Adipose tissue (tissue), 3 donors: Measurements from ENCODE around the gene PRDM16. TPM values are rescaled to one million over a fixed set of nuclear protein-coding genes. Genes with fewer than 3 reads are reported as not detected.

Experiments used
- H3K27ac ChIP-seq: one replicate; pipeline ENCODE4 v1.5.1; 2013; ENCODE audit warnings: low read depth, low read length
- WGBS, 3 donors: extraction: QIAGEN DNeasy Blood & Tissue Kit; methylation state at CpG; one replicate each; pipeline ENCODE4 v1.1.7; 2013; 5-methylcytosine and 5-hydroxymethylcytosine counted together
- polyA plus RNA-seq, 3 donors: library from polyadenylated mRNA; stranded (reverse); fragments of 200-250 nt; gene quantifications; one replicate each; pipeline ENCODE4 v1.2.3, GENCODE V29; 2013
- donor health status: healthy with polysubstance abuse.
- donor health status: Bipolar disorder and iron deficiency.
- donor health status: healthy.

Gene PRDM16
- polyA plus RNA-seq, 3 donors: 1.6 to 3.6 (median 1.6) TPM

DNA sequence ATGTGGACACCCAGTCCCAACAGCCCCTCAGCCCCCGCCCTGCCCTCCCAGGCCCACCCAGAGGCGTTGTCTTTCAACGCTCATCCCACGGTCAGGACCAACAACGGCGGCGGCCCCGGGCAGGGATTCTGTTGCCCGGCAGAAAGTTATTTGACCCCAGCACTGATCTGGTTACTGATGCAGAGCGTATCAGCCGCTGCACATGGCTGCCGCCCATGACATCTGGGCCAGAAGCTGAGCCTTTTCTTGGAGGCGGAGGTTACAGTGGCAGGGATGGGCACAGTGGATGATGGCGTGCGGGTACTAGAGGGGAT lies 258.3 kb downstream of the PRDM16 start:
- H3K27ac ChIP-seq: no peak overlapping the region
- WGBS, 3 donors: 83 to 88% (median 86%) methylated on average over 15 of the region's 15 CpGs

DNA sequence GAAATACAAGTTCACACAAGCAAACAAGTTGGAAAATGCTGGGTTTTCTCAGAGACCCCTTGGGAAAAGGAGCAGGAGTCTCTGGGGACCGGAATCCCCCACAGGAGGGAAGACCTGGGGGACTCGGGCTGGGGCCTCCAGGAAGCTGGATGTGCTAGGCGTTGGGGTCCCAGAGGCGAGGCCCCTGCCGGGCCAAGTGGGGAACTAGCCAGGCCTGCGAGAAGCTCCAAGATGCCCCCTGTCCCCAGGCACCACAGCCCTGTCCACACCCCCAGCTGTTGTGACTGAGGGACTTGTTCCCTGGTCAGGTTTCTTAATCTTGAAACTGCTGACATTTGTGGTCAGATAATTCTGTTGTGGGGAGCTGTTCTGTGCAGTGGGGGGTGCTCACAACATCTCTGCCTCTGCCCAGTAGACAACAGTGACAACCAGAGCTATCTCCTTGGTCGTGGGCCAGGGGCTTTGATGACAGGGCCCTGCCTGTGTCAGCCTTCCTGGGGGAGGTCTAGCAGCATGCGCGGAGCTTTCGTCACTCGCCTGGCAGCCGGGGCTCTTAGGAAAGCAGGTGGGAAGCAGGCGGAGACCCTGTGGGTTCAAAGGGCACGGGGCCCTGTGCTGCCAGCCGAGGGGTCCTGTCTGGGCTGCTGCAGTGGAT lies 259.1 kb downstream of the PRDM16 start:
- 80 to 88% (median 83%) methylated on average over 15 of the region's 15 CpGs for WGBS, 3 donors
- H3K27ac ChIP-seq: no peak overlapping the region

GRCh38 chr1:3329640-3330281 lies 260.8 kb downstream of the PRDM16 start:
- WGBS, 3 donors: 82 to 87% (median 86%) methylated on average over 12 of the region's 12 CpGs
- no peak overlapping the region for H3K27ac ChIP-seq

DNA sequence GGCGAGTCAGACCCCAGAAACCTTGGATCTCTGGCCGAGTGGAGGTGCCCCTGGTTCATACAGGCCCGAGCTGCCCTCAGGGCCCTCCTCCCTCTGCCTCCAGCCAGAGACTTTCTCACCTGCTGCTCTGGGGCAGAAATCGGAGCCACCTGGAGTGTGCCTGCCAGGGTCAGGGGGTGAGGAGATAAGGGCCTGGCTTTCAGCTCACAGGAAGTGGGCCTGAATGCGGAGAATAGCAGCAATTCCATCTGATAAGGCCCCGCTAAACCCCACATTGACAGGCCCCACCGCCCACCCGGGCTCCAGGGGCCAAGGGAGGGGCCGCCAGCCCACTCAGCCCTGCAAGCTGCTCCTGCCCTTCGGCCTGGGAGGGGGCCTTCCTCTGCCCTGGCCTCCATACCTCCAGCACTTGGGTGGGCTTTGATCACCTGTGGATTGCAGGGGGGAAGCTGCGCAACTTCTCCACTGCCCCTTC lies 261.8 kb downstream of the PRDM16 start:
- no peak overlapping the region for H3K27ac ChIP-seq
- 55 to 78% (median 69%) methylated on average over 9 to 11 of the region's 11 CpGs for WGBS, 3 donors

DNA sequence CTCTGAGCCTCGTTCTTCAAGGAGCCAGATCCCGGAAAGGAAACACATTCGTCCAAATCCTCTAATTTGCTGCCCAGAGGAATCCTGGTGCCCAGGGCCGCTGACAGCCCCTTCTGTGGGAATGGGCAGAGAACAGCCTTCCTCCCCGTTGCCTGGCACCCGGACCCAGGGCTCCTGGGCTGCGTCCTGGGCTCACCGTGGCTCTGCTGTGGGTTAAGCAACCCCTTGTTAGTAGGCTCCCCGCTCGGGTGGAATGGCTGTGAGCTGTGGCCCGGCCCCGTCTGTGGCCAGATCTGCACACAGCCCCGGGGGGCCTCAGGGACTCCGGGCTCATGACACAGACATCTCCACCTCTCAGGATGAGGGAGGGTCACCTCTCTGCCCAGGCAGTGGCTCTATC lies 262.6 kb downstream of the PRDM16 start:
- H3K27ac ChIP-seq: no peak overlapping the region
- WGBS, 3 donors: 79 to 89% (median 87%) methylated on average over 14 of the region's 14 CpGs

DNA sequence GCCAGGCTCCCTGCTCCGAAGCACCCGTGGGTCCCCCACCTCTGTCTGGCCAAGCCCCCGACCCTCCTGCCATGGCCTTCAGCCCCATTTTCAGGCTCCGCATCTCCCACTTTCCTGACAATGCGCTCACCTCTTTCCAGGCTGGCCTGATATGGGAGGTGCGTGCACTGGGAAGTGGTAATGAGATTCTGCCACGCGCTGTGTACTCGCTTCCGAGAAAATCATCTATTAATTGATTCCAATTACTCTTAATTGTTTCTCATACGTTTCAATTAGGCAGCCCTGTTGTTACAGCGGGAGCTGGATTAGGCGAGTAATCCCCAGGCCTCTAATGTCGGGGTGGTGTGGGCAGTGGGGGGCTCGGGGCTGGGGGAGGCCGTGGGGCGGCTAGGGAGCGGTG lies 263.0 kb downstream of the PRDM16 start:
- H3K27ac ChIP-seq: no peak overlapping the region
- WGBS, 3 donors: 87 to 89% (median 89%) methylated on average over 18 of the region's 18 CpGs

DNA sequence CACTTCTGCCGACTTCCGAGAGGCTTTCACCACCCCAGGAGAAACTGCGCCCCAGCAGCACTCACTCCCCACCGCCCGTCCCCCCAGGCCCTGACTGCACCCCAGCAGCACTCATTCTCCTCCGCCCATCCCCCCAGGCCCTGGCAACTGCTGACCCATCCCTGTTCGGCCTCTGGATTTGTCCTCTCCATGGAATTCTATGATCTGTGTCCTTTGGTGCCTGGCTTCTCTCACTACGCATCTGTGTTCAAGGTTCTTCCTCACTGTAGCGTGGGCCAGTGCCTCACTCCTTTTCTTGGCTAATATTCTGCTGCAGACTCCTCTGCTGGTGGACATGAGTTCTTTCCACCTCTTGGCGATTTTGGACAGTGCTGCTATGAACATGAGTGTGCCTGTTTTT lies 263.7 kb downstream of the PRDM16 start:
- 85 to 97% (median 87%) methylated on average over 10 of the region's 10 CpGs for WGBS, 3 donors
- H3K27ac ChIP-seq: no peak overlapping the region

DNA sequence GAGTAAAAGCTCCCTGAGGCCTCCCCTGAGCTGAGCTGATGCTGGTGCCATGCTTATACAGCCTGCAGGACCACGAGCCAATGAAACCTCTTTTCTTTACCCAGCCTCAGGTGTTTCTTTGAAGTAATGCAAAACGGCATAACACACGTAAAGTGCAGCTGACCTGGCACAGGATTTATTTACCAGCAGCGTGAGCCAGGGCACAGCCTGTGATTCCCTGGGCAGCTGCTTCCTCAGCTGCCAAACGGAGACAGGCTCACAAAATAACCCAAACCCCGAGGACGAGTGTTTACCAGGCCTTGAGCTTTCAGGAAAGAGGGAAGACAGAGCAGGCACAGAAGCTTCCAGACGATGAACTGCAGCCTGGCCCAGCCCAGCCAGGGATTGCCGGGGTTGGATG lies 264.9 kb downstream of the PRDM16 start:
- H3K27ac ChIP-seq: no peak overlapping the region
- 25 to 69% (median 66%) methylated on average over 9 of the region's 9 CpGs for WGBS, 3 donors

DNA sequence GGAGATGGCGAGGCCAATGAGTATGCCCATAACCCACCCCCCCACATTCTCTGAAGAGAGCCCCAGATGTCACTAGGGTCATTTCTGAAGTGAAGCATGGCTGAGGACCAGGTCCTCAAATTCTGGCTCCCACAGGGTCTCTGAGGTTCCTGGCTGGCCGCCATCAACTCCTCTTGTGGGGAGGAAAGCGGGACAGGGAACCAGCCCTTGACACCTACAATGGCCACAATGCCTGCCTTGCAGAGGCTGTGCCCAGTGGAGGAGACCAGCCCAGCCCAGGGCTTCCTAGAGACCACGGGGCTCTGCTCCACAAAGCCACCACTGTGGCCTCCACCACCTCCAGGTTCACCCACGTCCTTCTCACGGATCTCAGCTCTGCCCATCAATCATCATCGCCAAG lies 265.4 kb downstream of the PRDM16 start:
- 64 to 80% (median 66%) methylated on average over 7 of the region's 7 CpGs for WGBS, 3 donors
- H3K27ac ChIP-seq: no peak overlapping the region

DNA sequence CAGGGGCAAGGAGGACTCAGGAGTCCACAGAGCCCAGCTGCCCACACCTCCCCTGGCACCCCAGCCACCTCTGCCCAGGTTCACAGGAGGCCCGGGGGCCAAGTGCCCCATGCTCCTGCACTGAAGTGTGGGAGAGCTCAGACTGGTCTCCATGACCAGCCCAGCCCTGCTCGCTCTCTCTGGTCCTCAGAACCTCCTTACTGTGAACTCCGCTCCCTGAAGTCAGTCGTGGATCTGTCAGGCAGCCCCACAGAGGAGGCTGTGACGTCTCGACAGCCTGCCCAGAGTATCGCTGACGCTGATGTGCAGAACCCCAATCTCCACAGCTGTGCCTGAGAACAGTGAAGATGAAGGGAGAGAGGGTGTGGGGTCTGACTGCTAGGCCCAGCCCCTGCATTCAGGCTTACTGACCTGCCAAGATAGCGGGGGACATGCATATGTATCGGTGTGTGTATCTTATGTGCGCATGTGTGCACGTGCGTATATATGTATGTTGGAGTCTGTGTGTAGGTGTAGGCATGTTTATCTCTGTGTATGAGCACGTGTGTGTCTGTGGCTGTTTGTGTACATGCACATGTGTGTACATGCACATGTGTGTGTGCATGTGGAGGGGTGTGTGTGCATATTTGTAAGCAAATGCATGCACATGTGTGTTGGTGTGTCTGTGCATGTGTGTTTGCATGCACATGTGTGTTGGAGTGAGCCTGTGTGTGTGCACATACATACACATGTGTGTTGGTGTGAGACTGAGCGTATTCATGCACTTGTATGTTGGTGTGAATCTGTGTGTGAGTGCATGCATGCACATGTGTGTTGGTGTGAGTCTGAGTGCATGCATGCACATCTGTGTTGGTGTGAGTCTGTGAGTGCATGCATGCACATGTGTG lies 267.0 kb downstream of the PRDM16 start:
- H3K27ac ChIP-seq: no peak overlapping the region
- WGBS, 3 donors: 85 to 90% (median 88%) methylated on average over 15 of the region's 15 CpGs

GRCh38 chr1:3336641-3337630 lies 267.9 kb downstream of the PRDM16 start:
- 83 to 97% (median 86%) methylated on average over 6 of the region's 6 CpGs for WGBS, 3 donors
- no peak overlapping the region for H3K27ac ChIP-seq

DNA sequence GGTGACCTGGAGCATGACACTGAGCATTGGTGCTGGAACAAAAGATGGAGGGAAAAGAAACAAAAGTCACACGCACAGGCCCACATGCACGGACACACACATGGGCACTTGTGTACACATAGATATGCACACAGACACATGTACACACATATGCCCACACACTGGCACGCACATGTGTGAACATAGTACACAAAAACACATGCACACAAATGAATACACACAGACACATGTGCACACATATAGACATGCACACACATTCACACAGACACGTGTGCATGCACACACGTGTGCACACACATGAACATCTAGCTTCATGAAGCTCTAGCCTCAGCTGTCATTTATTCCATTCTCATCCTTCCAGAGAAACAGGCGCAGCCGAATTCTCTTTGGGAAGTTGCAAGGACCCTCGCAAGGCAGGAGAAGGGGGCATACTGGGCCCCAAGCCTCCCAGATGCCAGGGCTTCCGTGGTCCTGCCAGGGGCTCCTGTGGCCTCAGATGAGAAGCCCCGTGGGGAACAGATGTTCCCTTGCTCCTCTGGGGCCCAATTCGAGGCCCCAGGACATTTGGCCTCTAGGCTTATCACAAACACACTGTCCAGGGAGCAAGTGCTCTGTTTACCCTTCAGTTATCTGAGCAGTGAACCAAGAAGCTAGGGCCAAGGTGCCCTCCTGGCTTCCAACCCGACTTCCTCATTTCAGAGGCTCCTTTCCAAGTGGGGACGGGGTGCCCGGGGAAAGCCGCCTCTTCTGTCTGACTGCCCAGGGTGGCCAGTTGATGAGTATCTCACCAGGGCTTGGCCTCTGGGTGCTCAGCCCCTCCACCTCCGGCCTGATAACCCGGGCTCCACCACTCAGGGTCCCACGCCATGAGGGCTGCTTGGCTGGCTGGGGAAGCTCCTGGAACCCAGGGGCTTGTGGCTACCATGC lies 269.1 kb downstream of the PRDM16 start:
- WGBS, 3 donors: 65 to 76% (median 72%) methylated on average over 18 of the region's 18 CpGs
- H3K27ac ChIP-seq: no peak overlapping the region

DNA sequence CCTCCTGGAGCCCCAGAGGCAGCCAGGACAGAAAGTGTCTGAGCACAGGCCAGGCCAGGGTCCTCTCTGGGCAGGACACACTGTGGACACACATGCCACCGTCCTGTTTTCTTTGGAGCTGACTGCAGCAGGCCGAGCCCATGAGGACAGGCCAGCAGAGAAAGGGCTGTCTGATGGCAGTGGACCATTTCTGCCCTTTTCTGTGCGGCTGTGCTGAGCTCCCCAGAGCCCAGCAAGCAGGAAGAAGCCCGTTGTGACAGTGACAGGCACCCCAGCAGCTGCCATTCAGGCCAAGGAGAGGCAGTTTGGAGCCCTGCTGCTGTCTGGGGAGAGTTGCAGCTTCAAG lies 269.7 kb downstream of the PRDM16 start:
- no peak overlapping the region for H3K27ac ChIP-seq
- 53 to 64% (median 55%) methylated on average over 4 of the region's 4 CpGs for WGBS, 3 donors

- H3K27ac ChIP-seq: no peak overlapping the region
- 86 to 87% (median 87%) methylated on average over 12 of the region's 12 CpGs for WGBS, 3 donors
Observed at GRCh38 chr1:3339856-3340255, 270.9 kb downstream of the PRDM16 start.

- 70 to 79% (median 70%) methylated on average over 15 to 17 of the region's 17 CpGs for WGBS, 3 donors
- no peak overlapping the region for H3K27ac ChIP-seq
Observed at GRCh38 chr1:3340548-3341235, 271.7 kb downstream of the PRDM16 start.

- 85 to 97% (median 92%) methylated on average over 26 of the region's 26 CpGs for WGBS, 3 donors
- no peak overlapping the region for H3K27ac ChIP-seq
Observed at GRCh38 chr1:3341236-3341994, 272.4 kb downstream of the PRDM16 start.
